A549 (cell line): ENCODE results near the gene USP32. TPM values are rescaled to one million over a fixed set of nuclear protein-coding genes. Genes with fewer than 3 reads are reported as not detected.
A peak's percentile ranks its signal among the peaks of the same experiment; 100 is the strongest.

Source experiments
- ATAC-seq, 2 experiments: fragments of 200-7000 bp in 1 of 2; fragments of >200 bp in 1 of 2; cut with Nextera tagmentation in 1 of 2; cut with Tn5 transposase in 1 of 2; 3 replicates each; pipeline versions ENCODE4 v1.8.0 to v1.9.1; 2018 to 2020; ENCODE audit warnings: mild to moderate bottlenecking in 1 of 2, moderate library complexity in 1 of 2
- CTCF ChIA-PET: fragments of 300-600 bp; sonication (Branson Sonifier 250); formaldehyde crosslinking; extraction: SDS; loops from one replicate; lab custom pipeline; 2021; ENCODE audit warnings: antibody characterized with exemption, inconsistent platforms; lab: Yijun Ruan, JAX
- POLR2A ChIA-PET: fragments of 350-600 bp; formaldehyde crosslinking; extraction: SDS; loops from one replicate; lab custom pipeline; 2021; ENCODE audit warnings: antibody characterized with exemption, inconsistent platforms; lab: Yijun Ruan, JAX
- DNase-seq, 2 experiments: peaks; one replicate each; pipeline versions ENCODE4 v3.0.0 to v3.0.0-alpha.2; 2011 to 2016; ENCODE audit warnings: low read depth in 1 of 2, low spot score in 1 of 2
- FAIRE-seq: peaks from 2 replicates; lab custom pipeline; 2011; peaks lifted over from hg19 to GRCh38; lab: Jason Lieb, UNC
- H3K27ac ChIP-seq, 2 experiments: fragments of >200 bp; sonication (Bioruptor Twin); formaldehyde crosslinking; 3 replicates each; pipeline ENCODE4 v1.5.1; 2016 to 2017
- H3K4me1 ChIP-seq: fragments of >200 bp; sonication (Bioruptor Twin); formaldehyde crosslinking; 3 replicates; pipeline ENCODE4 v1.6.1; 2016
- H3K4me2 ChIP-seq: fragments of >200 bp; sonication (Bioruptor Twin); formaldehyde crosslinking; 3 replicates; pipeline ENCODE4 v1.6.1; 2016
- H3K4me3 ChIP-seq: fragments of >200 bp; sonication (Bioruptor Twin); formaldehyde crosslinking; 3 replicates; pipeline ENCODE4 v1.5.1; 2016
- H3K9me3 ChIP-seq: fragments of >200 bp; sonication (Bioruptor Twin); formaldehyde crosslinking; 3 replicates; pipeline ENCODE4 v1.6.1; 2016
- BCL3 ChIP-seq: fragments of >200 bp; sonication (Bioruptor Twin); formaldehyde crosslinking; IDR thresholded peaks from 3 replicates; pipeline ENCODE4 v1.6.1; 2016
- ELK1 ChIP-seq: fragments of 150-350 bp; IDR thresholded peaks from 2 replicates; pipeline ENCODE4 v1.6.1; 2014; ENCODE audit warnings: low read depth, mild to moderate bottlenecking, low read length
- EP300 ChIP-seq, 2 experiments: fragments of >200 bp; sonication (Bioruptor Twin); formaldehyde crosslinking; IDR thresholded peaks; 2 replicates in 1 of 2; 3 replicates in 1 of 2; pipeline ENCODE4 v1.6.1; 2016 to 2017
- ESRRA ChIP-seq: fragments of 150-350 bp; IDR thresholded peaks from 2 replicates; pipeline ENCODE4 v1.6.1; 2014; ENCODE audit warnings: mild to moderate bottlenecking, low read length, borderline replicate concordance
- JUNB ChIP-seq: fragments of >200 bp; sonication (Bioruptor Twin); formaldehyde crosslinking; IDR thresholded peaks from 2 replicates; pipeline ENCODE4 v1.6.1; 2016
- KDM5A ChIP-seq: fragments of 200-600 bp; sonication (generic); IDR thresholded peaks from 2 replicates; pipeline ENCODE4 v1.6.1; 2016; ENCODE audit warnings: antibody characterized with exemption, mild to moderate bottlenecking
- MAFK ChIP-seq: fragments of 450-650 bp; IDR thresholded peaks from 2 replicates; pipeline ENCODE4 v1.6.1; 2014; ENCODE audit not compliant: partially characterized antibody
- MYC ChIP-seq: IDR thresholded peaks from 2 replicates; pipeline ENCODE4 v1.6.1; 2012; ENCODE audit warnings: mild to moderate bottlenecking, inconsistent platforms, low read length, improper control_type of control experiment, borderline replicate concordance
- PBX3 ChIP-seq: IDR thresholded peaks from 2 replicates; pipeline ENCODE4 v1.6.1; 2012
- RAD21 ChIP-seq, 2 experiments: fragments of >200 bp in 1 of 2; sonication (Bioruptor Twin) in 1 of 2; formaldehyde crosslinking in 1 of 2; IDR thresholded peaks in 1 of 2; conservative IDR thresholded peaks in 1 of 2; 2 replicates in 1 of 2; 3 replicates in 1 of 2; pipeline ENCODE4 v1.6.1; 2012 to 2018; ENCODE audit warnings: inconsistent platforms in 1 of 2
- TP53 ChIP-seq: fragments of 250-450 bp; sonication (Bioruptor Pico); IDR thresholded peaks from 2 replicates; pipeline ENCODE4 v1.5.0; 2021; ENCODE audit warnings: mild to moderate bottlenecking, moderate library complexity
- ZFP36 ChIP-seq: fragments of 450-650 bp; IDR thresholded peaks from 2 replicates; pipeline ENCODE4 v1.6.1; 2014; ENCODE audit warnings: borderline replicate concordance; ENCODE audit not compliant: partially characterized antibody
- ZNF302 ChIP-seq: fragments of 250-450 bp; sonication (Bioruptor Pico); IDR thresholded peaks from 2 replicates; pipeline ENCODE4 v1.9.0; 2021; ENCODE audit warnings: inconsistent platforms, mild to moderate bottlenecking, moderate library complexity
- WGBS: methylation state at CpG from one replicate; pipeline ENCODE4 v1.1.6; 2017; ENCODE audit errors: missing lambda C conversion rate; 5-methylcytosine and 5-hydroxymethylcytosine counted together
- polyA plus RNA-seq, 4 experiments: library from polyadenylated mRNA; depleted of rRNA in 3 of 4; stranded (reverse); fragments of >200 nt; fragmentation: RNase III in 1 of 4; extraction: RNeasy Plus Mini Kit Qiagen cat#74134 plus additional on column Dnase treatment in 1 of 4; gene quantifications; 2 replicates in 3 of 4; 3 replicates in 1 of 4; pipeline ENCODE4 v1.2.3, GENCODE V29; 2011 to 2017
- TF ChIP-seq, protein P1 (sequence below): fragments of 250-450 bp; sonication (Bioruptor Pico); IDR thresholded peaks from 2 replicates; pipeline ENCODE4 v1.5.0; 2021; ENCODE audit warnings: mild to moderate bottlenecking, moderate library complexity, borderline replicate concordance
- TF ChIP-seq, protein P2 (sequence below): fragments of >200 bp; sonication (Bioruptor Twin); formaldehyde crosslinking; IDR thresholded peaks from 3 replicates; pipeline ENCODE4 v1.5.1; 2016

The USP32 gene
- polyA plus RNA-seq, 2 of the 4 experiments (the other 2 are of a cell fraction) = 35.4 to 52.2 TPM

GRCh38 chr17:60164697-60165096 is 227.2 kb downstream of the USP32 start:
- Histone ChIP-seq H3K27ac (no peak overlapping the region), H3K9me3 (no peaks in the 10 kb centered on the region), H3K4me2 (no peak overlapping the region), H3K4me1 (peaks cover 32% of the 10 kb centered on the region), H3K4me3 (no peak overlapping the region)
- FAIRE-seq = no peak
- ChIA-PET POLR2A (no interaction called here), CTCF (no interaction called here)
- TF ChIP-seq, protein P1, sequence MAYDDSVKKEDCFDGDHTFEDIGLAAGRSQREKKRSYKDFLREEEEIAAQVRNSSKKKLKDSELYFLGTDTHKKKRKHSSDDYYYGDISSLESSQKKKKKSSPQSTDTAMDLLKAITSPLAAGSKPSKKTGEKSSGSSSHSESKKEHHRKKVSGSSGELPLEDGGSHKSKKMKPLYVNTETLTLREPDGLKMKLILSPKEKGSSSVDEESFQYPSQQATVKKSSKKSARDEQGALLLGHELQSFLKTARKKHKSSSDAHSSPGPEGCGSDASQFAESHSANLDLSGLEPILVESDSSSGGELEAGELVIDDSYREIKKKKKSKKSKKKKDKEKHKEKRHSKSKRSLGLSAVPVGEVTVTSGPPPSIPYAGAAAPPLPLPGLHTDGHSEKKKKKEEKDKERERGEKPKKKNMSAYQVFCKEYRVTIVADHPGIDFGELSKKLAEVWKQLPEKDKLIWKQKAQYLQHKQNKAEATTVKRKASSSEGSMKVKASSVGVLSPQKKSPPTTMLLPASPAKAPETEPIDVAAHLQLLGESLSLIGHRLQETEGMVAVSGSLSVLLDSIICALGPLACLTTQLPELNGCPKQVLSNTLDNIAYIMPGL (CRISPR knock-in tag) = no peak
- no peak for TF ChIP-seq JUNB
- no peak for TF ChIP-seq EP300 (IDR thresholded peaks at IDR 0.05)
- no peak for TF ChIP-seq BCL3
- no peak for TF ChIP-seq MAFK
- no peak for TF ChIP-seq PBX3
- TF ChIP-seq ELK1 = no peak
- DNase-seq = peak in 1 of 2 experiments; percentile 4
- ATAC-seq = no peak
- WGBS = 56% methylated on average over 5 of the region's 5 CpGs

DNA sequence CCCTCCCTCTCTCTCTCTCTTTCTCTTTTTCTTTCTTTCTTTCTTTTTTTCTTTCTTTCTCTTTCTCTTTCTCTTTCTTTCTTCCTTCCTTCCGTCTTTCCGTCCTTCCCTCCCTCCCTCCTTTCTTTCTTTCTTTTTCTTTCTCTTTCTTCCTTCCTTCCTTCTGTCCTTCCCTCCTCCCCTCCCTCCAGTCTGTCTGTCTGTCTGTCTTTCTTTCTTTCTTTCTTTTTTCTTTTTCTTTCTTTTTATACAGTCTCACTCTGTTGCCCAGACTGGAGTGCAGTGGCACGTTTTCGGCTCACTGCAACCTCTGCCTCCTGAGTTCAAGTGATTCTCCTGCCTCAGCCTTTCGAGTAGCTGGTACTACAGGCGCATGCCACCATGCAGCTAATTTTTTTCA is 227.8 kb downstream of the USP32 start:
- no peak for ATAC-seq
- no peak overlapping the region for H3K4me2 ChIP-seq
- H3K4me1 ChIP-seq = peaks cover 32% of the 10 kb centered on the region
- TF ChIP-seq ELK1 = no peak
- no peak for TF ChIP-seq MYC
- no peak for TF ChIP-seq RAD21 (conservative IDR thresholded peaks at IDR 0.05 in 1 of 2, IDR thresholded peaks at IDR 0.05 in 1 of 2)
- TF ChIP-seq ZFP36 = no peak
- TF ChIP-seq ZNF302 (CRISPR knock-in tag) = no peak
- TF ChIP-seq TP53 (CRISPR knock-in tag) = no peak
- no peak for TF ChIP-seq ESRRA
- TF ChIP-seq, all 56 proteins: peak for 0
- H3K4me3 ChIP-seq = no peak overlapping the region
- CTCF ChIA-PET = interaction anchor here (1.0 kb wide), 1 partner anchor 69 kb away, joined by 3 read pairs; no protein-coding TSS in a partner anchor
- no peaks in the 10 kb centered on the region for H3K9me3 ChIP-seq
- FAIRE-seq (no peak), DNase-seq (no peak)
- WGBS = 92% methylated on average over 6 of the region's 6 CpGs
- no peak overlapping the region for H3K27ac ChIP-seq
- POLR2A ChIA-PET = no interaction called here

GRCh38 chr17:60163108-60163784 is 228.7 kb downstream of the USP32 start:
- POLR2A ChIA-PET = no interaction called here
- no peak for FAIRE-seq
- H3K27ac ChIP-seq = no peak overlapping the region

More at GRCh38 chr17:60163108-60163784, 228.7 kb downstream of the USP32 start:
- Histone ChIP-seq H3K4me3 (no peak overlapping the region), H3K4me1 (peaks cover 27% of the 10 kb centered on the region), H3K9me3 (no peaks in the 10 kb centered on the region)
- ATAC-seq = peak in 1 of 2 experiments; percentile 53; a peak in 3 of 6 replicates
- 74% methylated on average over 19 of the region's 20 CpGs for WGBS
- TF ChIP-seq, protein P2, sequence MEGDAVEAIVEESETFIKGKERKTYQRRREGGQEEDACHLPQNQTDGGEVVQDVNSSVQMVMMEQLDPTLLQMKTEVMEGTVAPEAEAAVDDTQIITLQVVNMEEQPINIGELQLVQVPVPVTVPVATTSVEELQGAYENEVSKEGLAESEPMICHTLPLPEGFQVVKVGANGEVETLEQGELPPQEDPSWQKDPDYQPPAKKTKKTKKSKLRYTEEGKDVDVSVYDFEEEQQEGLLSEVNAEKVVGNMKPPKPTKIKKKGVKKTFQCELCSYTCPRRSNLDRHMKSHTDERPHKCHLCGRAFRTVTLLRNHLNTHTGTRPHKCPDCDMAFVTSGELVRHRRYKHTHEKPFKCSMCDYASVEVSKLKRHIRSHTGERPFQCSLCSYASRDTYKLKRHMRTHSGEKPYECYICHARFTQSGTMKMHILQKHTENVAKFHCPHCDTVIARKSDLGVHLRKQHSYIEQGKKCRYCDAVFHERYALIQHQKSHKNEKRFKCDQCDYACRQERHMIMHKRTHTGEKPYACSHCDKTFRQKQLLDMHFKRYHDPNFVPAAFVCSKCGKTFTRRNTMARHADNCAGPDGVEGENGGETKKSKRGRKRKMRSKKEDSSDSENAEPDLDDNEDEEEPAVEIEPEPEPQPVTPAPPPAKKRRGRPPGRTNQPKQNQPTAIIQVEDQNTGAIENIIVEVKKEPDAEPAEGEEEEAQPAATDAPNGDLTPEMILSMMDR = 0 out of 3 replicates have a peak, but pooled peaks have one; percentile 13
- no peak for TF ChIP-seq KDM5A
- TF ChIP-seq, all 56 proteins: peak for 1
- H3K4me2 ChIP-seq = no peak overlapping the region
- CTCF ChIA-PET = interaction anchor here (0.6 to 1.0 kb wide), 3 partner anchors 18 to 265 kb away, joined by 3 to 4 read pairs (median 3); no protein-coding TSS in a partner anchor
- DNase-seq = peak in 1 of 2 experiments; percentile 0
